ENCODE data around the gene DUS1L. TPM values are rescaled to one million over a fixed set of nuclear protein-coding genes. Genes with fewer than 3 reads are reported as not detected.
A peak's percentile ranks its signal among the peaks of the same experiment; 100 is the strongest.

The DUS1L gene
- total RNA-seq, 1 donor = 56.1 TPM

GRCh38 chr17:82106688-82107305, 41.2 kb upstream of the DUS1L start:
- no peak overlapping the region for H3K4me3 ChIP-seq (ENCODE audit: low read depth, low read length)
- no peak for TF ChIP-seq CTCF (IDR thresholded peaks at IDR 0.05; ENCODE audit: insufficient read depth, low read depth, low read length)
- DNase-seq (ENCODE audit: low read depth) = no peak

- TF ChIP-seq CTCF (IDR thresholded peaks at IDR 0.05; ENCODE audit: insufficient read depth, low read depth, low read length) = peak; percentile 48
- no peak overlapping the region for H3K4me3 ChIP-seq (ENCODE audit: low read depth, low read length)
- DNase-seq (ENCODE audit: low read depth) = peak; percentile 56
Observed at GRCh38 chr17:82105882-82106687, 40.5 kb upstream of the DUS1L start.

GRCh38 chr17:82105417-82105881, 39.8 kb upstream of the DUS1L start:
- no peak for DNase-seq (ENCODE audit: low read depth)
- no peak overlapping the region for H3K4me3 ChIP-seq (ENCODE audit: low read depth, low read length)
- no peak for TF ChIP-seq CTCF (IDR thresholded peaks at IDR 0.05; ENCODE audit: insufficient read depth, low read depth, low read length)

- TF ChIP-seq CTCF (IDR thresholded peaks at IDR 0.05; ENCODE audit: insufficient read depth, low read depth, low read length) = no peak
- DNase-seq (ENCODE audit: low read depth) = no peak
- no peak overlapping the region for H3K4me3 ChIP-seq (ENCODE audit: low read depth, low read length)
Observed at GRCh38 chr17:82104797-82105416, 39.3 kb upstream of the DUS1L start.

GRCh38 chr17:82103553-82104451, 38.2 kb upstream of the DUS1L start:
- peak; percentile 56 for DNase-seq (ENCODE audit: low read depth)
- H3K4me3 ChIP-seq (ENCODE audit: low read depth, low read length) = no peak overlapping the region
- TF ChIP-seq CTCF (IDR thresholded peaks at IDR 0.05; ENCODE audit: insufficient read depth, low read depth, low read length) = no peak
